Endothelial cell of umbilical vein (primary cell): ENCODE measurements around the gene QSOX2.

Experiments used
- CTCF ChIP-seq, 2 donors: IDR thresholded peaks; 1 replicate in 1 of 2; 2 replicates in 1 of 2; pipeline ENCODE4 v1.5.1; 2011; ENCODE audit warnings: low read length in 2 of 2, mild to moderate bottlenecking in 2 of 2, moderate library complexity in 2 of 2, control low read depth in 1 of 2, inconsistent platforms in 1 of 2, low read depth in 1 of 2; ENCODE audit not compliant: insufficient read depth in 1 of 2; ENCODE audit errors: extremely low read depth in 1 of 2
- EZH2 ChIP-seq: IDR thresholded peaks from 2 replicates; pipeline ENCODE4 v1.6.1; 2012; ENCODE audit warnings: borderline replicate concordance, low read depth, mild to moderate bottlenecking, moderate library complexity, low read length, inconsistent platforms; ENCODE audit not compliant: severe bottlenecking
- GATA2 ChIP-seq: IDR thresholded peaks from 2 replicates; pipeline ENCODE4 v1.7.0; 2011; ENCODE audit warnings: low read depth, mild to moderate bottlenecking, moderate library complexity, mixed read lengths, low read length; ENCODE audit not compliant: insufficient read length, insufficient read depth
- MAX ChIP-seq: IDR thresholded peaks from 2 replicates; pipeline ENCODE4 v1.6.1; 2011; ENCODE audit not compliant: insufficient read depth, insufficient read length
- MYC ChIP-seq: IDR thresholded peaks from one replicate; pipeline ENCODE4 v1.6.1; 2011; ENCODE audit warnings: mild to moderate bottlenecking, low read depth, low read length
- POLR2AphosphoS5 ChIP-seq: IDR thresholded peaks from 2 replicates; pipeline ENCODE4 v1.6.1; 2012; ENCODE audit warnings: low read depth, mild to moderate bottlenecking, control low read depth, low read length, moderate library complexity; ENCODE audit not compliant: insufficient read depth

- TF ChIP-seq MYC (no peak), POLR2AphosphoS5 (no peak), CTCF (IDR thresholded peaks at IDR 0.05; ENCODE audit: extremely low read depth in 1 of 2, insufficient read depth in 1 of 2, low read depth in 1 of 2, low read length in 2 of 2) (no peak), MAX (no peak), EZH2 (no peak), GATA2 (no peak)
Observed at GRCh38 chr9:136230365-136230764, 15.2 kb downstream of the QSOX2 start.
